CD14-positive monocyte (primary cell): ENCODE data around the gene NTM. TPM values are rescaled to one million over a fixed set of nuclear protein-coding genes. Genes with fewer than 3 reads are reported as not detected.

ENCODE experiments used
- DNase-seq, 3 donors: peaks; one replicate each; pipeline ENCODE4 v3.0.0-alpha.2; 2011 to 2022
- H2AFZ ChIP-seq: 2 replicates; pipeline ENCODE4 v1.6.0; 2012; ENCODE audit warnings: mild to moderate bottlenecking, low read depth, low read length, inconsistent platforms; ENCODE audit not compliant: insufficient read depth, poor library complexity, severe bottlenecking
- H3K27ac ChIP-seq, 2 donors: 1 replicate in 1 of 2; 2 replicates in 1 of 2; pipeline ENCODE4 v1.5.1; 2012 to 2013; ENCODE audit warnings: low read length in 2 of 2, control low read depth in 1 of 2, inconsistent platforms in 1 of 2, low read depth in 1 of 2, mild to moderate bottlenecking in 1 of 2
- H3K27me3 ChIP-seq, 2 donors: one replicate each; pipeline versions ENCODE4 v1.6.0 to v1.6.1; 2011 to 2013; ENCODE audit warnings: low read length in 2 of 2; ENCODE audit not compliant: control insufficient read depth in 2 of 2, insufficient read depth in 2 of 2
- H3K36me3 ChIP-seq, 2 donors: replicated peaks in 1 of 2; 1 replicate in 1 of 2; 2 replicates in 1 of 2; pipeline versions ENCODE4 v1.5.1 to v1.6.1; 2012 to 2013; ENCODE audit warnings: low read length in 2 of 2, control low read depth in 1 of 2, inconsistent platforms in 1 of 2, mild to moderate bottlenecking in 1 of 2; ENCODE audit not compliant: insufficient read depth in 2 of 2, control insufficient read depth in 1 of 2
- H3K4me1 ChIP-seq, 2 donors: 1 replicate in 1 of 2; 2 replicates in 1 of 2; pipeline versions ENCODE4 v1.5.1 to v1.6.1; 2012 to 2013; ENCODE audit warnings: low read length in 2 of 2, control low read depth in 1 of 2, inconsistent platforms in 1 of 2, mild to moderate bottlenecking in 1 of 2, moderate library complexity in 1 of 2; ENCODE audit not compliant: insufficient read depth in 2 of 2, control insufficient read depth in 1 of 2
- H3K4me2 ChIP-seq: replicated peaks from 2 replicates; pipeline ENCODE3; 2012; ENCODE audit warnings: low read length, moderate library complexity, mild to moderate bottlenecking; ENCODE audit not compliant: poor library complexity, severe bottlenecking; ENCODE audit errors: extremely low read depth
- H3K4me3 ChIP-seq, 3 experiments: fragments of 200-600 bp in 1 of 3; sonication (generic) in 1 of 3; replicated peaks in 1 of 3; 1 replicate in 2 of 3; 2 replicates in 1 of 3; pipeline ENCODE4 v1.5.1; 2011 to 2013; ENCODE audit warnings: low read length in 3 of 3, mild to moderate bottlenecking in 3 of 3, control low read depth in 2 of 3, low read depth in 2 of 3, inconsistent platforms in 1 of 3, moderate library complexity in 1 of 3
- H3K79me2 ChIP-seq: 2 replicates; pipeline ENCODE4 v1.6.0; 2012; ENCODE audit warnings: mild to moderate bottlenecking, control low read depth, inconsistent platforms, low read length, moderate library complexity; ENCODE audit not compliant: insufficient read depth
- H3K9ac ChIP-seq: 2 replicates; pipeline ENCODE4 v1.6.0; 2017; ENCODE audit warnings: low read length, mild to moderate bottlenecking; ENCODE audit not compliant: insufficient read depth, poor library complexity, severe bottlenecking
- H3K9me3 ChIP-seq, 2 donors: replicated peaks in 1 of 2; 1 replicate in 1 of 2; 2 replicates in 1 of 2; pipeline versions ENCODE4 v1.5.1 to v1.6.1; 2012 to 2013; ENCODE audit warnings: low read length in 2 of 2, control low read depth in 1 of 2; ENCODE audit not compliant: control insufficient read depth in 1 of 2, insufficient read depth in 1 of 2
- H4K20me1 ChIP-seq: 2 replicates; pipeline ENCODE4 v1.6.0; 2012; ENCODE audit warnings: mild to moderate bottlenecking, low read length, control low read depth, moderate library complexity; ENCODE audit not compliant: insufficient read depth
- H3K27ac Mint-ChIP-seq, 7 donors: one replicate each; pipeline ENCODE4 v1.8.0; 2020; ENCODE audit warnings: mild to moderate bottlenecking in 7 of 7, mixed read lengths in 7 of 7, moderate library complexity in 6 of 7, inconsistent platforms in 2 of 7
- H3K27me3 Mint-ChIP-seq, 3 donors: one replicate each; pipeline ENCODE4 v1.8.0; 2021 to 2022; ENCODE audit warnings: low read depth in 3 of 3, mild to moderate bottlenecking in 3 of 3, mixed read lengths in 3 of 3, moderate library complexity in 3 of 3, inconsistent platforms in 1 of 3
- H3K36me3 Mint-ChIP-seq, 2 donors: one replicate each; pipeline ENCODE4 v1.8.0; 2020; ENCODE audit warnings: mixed read lengths in 2 of 2, inconsistent platforms in 1 of 2, mild to moderate bottlenecking in 1 of 2
- H3K4me1 Mint-ChIP-seq: one replicate; pipeline ENCODE4 v1.8.0; 2020; ENCODE audit warnings: mild to moderate bottlenecking, mixed read lengths
- H3K4me3 Mint-ChIP-seq, 2 donors: one replicate each; pipeline ENCODE4 v1.8.0; 2020; ENCODE audit warnings: mild to moderate bottlenecking in 2 of 2, mixed read lengths in 2 of 2, moderate library complexity in 1 of 2
- H3K9me3 Mint-ChIP-seq, 7 donors: one replicate each; pipeline ENCODE4 v1.8.0; 2020 to 2022; ENCODE audit warnings: mixed read lengths in 7 of 7, mild to moderate bottlenecking in 6 of 7, moderate library complexity in 6 of 7, inconsistent platforms in 2 of 7
- WGBS: methylation state at CpG from one replicate; pipeline ENCODE4 v1.1.5; 2013; ENCODE audit warnings: missing lambda C conversion rate; ENCODE audit not compliant: insufficient coverage; 5-methylcytosine and 5-hydroxymethylcytosine counted together
- intact Hi-C, 2 donors: fragments of 100-400 bp; cut with micrococcal nuclease; formaldehyde crosslinking; loops; one replicate each; pipeline versions ENCODE4 v1.15.0 to v1.15.1; 2023
- polyA plus RNA-seq, 3 donors: library from polyadenylated mRNA; depleted of rRNA in 1 of 3; unstranded in 2 of 3; stranded (reverse) in 1 of 3; fragments of 300-500 nt in 2 of 3; fragments of >200 nt in 1 of 3; fragmentation: Illumina TruSeq in 2 of 3; gene quantifications; 1 replicate in 2 of 3; 2 replicates in 1 of 3; pipeline ENCODE4 v1.2.3, GENCODE V29; 2012 to 2021
- TF ChIP-seq, protein P1 (sequence below): fragments of 200-600 bp; IDR thresholded peaks from one replicate; pipeline ENCODE4 v1.8.0; 2022; ENCODE audit warnings: antibody characterized with exemption, mild to moderate bottlenecking

NTM gene
- polyA plus RNA-seq, 3 donors: not detected

DNA sequence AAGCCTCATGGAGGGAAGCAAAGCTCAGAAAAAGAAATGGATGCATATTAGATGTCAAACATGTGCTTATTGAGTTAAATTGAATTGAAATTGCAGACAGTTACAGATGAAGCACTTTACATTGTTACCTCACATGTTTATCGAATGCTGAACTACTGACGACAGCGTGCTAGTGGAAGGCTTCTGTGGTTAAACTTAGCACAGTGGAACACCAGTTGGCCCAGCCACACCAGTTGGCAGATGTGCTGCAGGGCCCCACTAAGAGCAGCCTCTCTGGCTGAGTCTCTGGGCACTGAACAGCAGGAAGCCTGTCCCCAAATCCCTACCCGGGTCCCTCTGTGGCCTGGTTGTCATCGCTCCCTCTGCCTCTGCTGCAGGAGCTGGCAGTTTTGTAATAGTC, 242.1 kb downstream of the NTM start:
- H3K9me3 ChIP-seq: no peaks in the 10 kb centered on the region
- H3K36me3 ChIP-seq: no peaks in the 10 kb centered on the region
- no peaks in the 10 kb centered on the region for H3K27me3 ChIP-seq
- no peak overlapping the region for H3K27ac ChIP-seq
- H3K4me3 Mint-ChIP-seq: no peak overlapping the region
- H3K4me1 ChIP-seq: no peaks in the 10 kb centered on the region
- H3K27me3 Mint-ChIP-seq: peaks cover 4 to 8% (median 6%) of the 10 kb centered on the region in 3 donors
- DNase-seq: no peak
- no peak overlapping the region for H3K9ac ChIP-seq
- no peaks in the 10 kb centered on the region for H3K4me1 Mint-ChIP-seq
- no peaks in the 10 kb centered on the region for H3K79me2 ChIP-seq
- H3K4me3 ChIP-seq: no peak overlapping the region
- no peak overlapping the region for H3K4me2 ChIP-seq
- peaks cover 0 to 3% (median 0%) of the 10 kb centered on the region in 7 donors for H3K9me3 Mint-ChIP-seq
- intact Hi-C loops: no loop called here
- no peak overlapping the region for H2AFZ ChIP-seq
- no peaks in the 10 kb centered on the region for H4K20me1 ChIP-seq
- TF ChIP-seq, protein P1, sequence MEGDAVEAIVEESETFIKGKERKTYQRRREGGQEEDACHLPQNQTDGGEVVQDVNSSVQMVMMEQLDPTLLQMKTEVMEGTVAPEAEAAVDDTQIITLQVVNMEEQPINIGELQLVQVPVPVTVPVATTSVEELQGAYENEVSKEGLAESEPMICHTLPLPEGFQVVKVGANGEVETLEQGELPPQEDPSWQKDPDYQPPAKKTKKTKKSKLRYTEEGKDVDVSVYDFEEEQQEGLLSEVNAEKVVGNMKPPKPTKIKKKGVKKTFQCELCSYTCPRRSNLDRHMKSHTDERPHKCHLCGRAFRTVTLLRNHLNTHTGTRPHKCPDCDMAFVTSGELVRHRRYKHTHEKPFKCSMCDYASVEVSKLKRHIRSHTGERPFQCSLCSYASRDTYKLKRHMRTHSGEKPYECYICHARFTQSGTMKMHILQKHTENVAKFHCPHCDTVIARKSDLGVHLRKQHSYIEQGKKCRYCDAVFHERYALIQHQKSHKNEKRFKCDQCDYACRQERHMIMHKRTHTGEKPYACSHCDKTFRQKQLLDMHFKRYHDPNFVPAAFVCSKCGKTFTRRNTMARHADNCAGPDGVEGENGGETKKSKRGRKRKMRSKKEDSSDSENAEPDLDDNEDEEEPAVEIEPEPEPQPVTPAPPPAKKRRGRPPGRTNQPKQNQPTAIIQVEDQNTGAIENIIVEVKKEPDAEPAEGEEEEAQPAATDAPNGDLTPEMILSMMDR: no peak
- no peak overlapping the region for H3K27ac Mint-ChIP-seq
- no peaks in the 10 kb centered on the region for H3K36me3 Mint-ChIP-seq
- WGBS: 98% methylated on average over 5 of the region's 5 CpGs

DNA sequence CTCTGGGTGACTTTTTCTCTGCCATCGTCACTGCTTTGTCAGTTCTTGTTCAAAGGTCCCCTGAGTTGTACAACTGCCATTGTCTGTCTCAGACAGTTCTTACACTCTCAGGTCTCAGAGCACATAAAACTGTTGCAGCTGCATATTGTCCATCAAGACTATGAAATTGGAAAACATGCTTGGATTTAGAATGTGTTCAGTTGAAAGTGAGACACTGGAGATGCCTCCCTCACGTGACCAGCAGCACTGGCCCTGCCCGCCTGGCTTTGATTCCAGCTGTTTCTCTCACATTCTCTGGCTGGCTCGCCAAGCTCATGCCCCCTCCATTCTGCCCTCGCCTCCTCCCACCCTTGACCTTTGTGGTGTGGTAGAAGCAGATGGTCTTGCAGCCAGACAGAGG, 244.2 kb downstream of the NTM start:
- no peaks in the 10 kb centered on the region for H3K27me3 ChIP-seq
- no peak for DNase-seq
- Mint-ChIP-seq H3K36me3 (no peaks in the 10 kb centered on the region), H3K27me3 (peaks cover 5 to 8% (median 8%) of the 10 kb centered on the region in 3 donors), H3K9me3 (no peaks in the 10 kb centered on the region), H3K4me3 (no peak overlapping the region), H3K4me1 (no peaks in the 10 kb centered on the region), H3K27ac (peak overlapping the region in 1 of 7 donors; percentile 30)
- 100% methylated on average over 1 of the region's 5 CpGs for WGBS
- intact Hi-C loops: no loop called here
- H3K9me3 ChIP-seq: no peaks in the 10 kb centered on the region
- no peaks in the 10 kb centered on the region for H4K20me1 ChIP-seq
- TF ChIP-seq, protein P1: no peak
- H2AFZ ChIP-seq: no peak overlapping the region
- no peak overlapping the region for H3K4me2 ChIP-seq
- H3K79me2 ChIP-seq: no peaks in the 10 kb centered on the region
- no peak overlapping the region for H3K9ac ChIP-seq
- H3K4me1 ChIP-seq: no peaks in the 10 kb centered on the region
- no peak overlapping the region for H3K4me3 ChIP-seq
- H3K27ac ChIP-seq: no peak overlapping the region
- H3K36me3 ChIP-seq: no peaks in the 10 kb centered on the region
